Fibroblast of mammary gland (primary cell): ENCODE data around the gene CEP128.
A peak's percentile ranks its signal among the peaks of the same experiment; 100 is the strongest.

Experiments used
- DNase-seq: peaks from one replicate; pipeline ENCODE4 v3.0.0-alpha.2; 2010; ENCODE audit warnings: low read depth
- H3K4me3 ChIP-seq: 2 replicates; pipeline ENCODE4 v1.5.1; 2011; ENCODE audit warnings: low read depth, mild to moderate bottlenecking, low read length, moderate library complexity; ENCODE audit not compliant: control insufficient read depth
- CTCF ChIP-seq: conservative IDR thresholded peaks from 2 replicates; pipeline ENCODE4 v1.5.1; 2011; ENCODE audit warnings: low read depth, low read length, inconsistent platforms; ENCODE audit not compliant: control insufficient read depth, insufficient read depth

Gene CEP128

GRCh38 chr14:80692903-80693302 is 248.6 kb downstream of the CEP128 start:
- no peak overlapping the region for H3K4me3 ChIP-seq
- no peak for TF ChIP-seq CTCF
- DNase-seq = no peak

GRCh38 chr14:80681651-80682050 is 259.9 kb downstream of the CEP128 start:
- DNase-seq = peak; percentile 11
- no peak for TF ChIP-seq CTCF
- H3K4me3 ChIP-seq = no peak overlapping the region

DNA sequence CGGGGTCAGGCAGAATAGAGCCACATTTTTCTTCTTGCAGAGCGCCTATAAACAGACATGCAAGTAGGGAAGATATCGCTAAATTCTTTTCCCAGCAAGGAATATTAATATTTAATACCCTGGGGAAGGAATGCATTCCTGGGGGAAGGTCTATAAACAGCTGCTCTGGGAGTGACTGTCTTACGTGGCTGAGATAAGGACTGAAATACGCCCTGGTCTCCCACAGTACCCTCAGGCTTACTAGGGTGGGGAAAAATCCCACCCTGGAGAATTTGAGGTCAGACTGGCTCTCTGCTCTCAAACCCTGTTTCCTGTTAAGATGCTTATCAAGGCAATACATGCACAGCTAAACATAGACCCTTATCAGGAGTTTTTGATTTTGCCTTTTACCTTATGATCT is 262.3 kb downstream of the CEP128 start:
- DNase-seq = no peak
- no peak for TF ChIP-seq CTCF
- H3K4me3 ChIP-seq = no peak overlapping the region

DNA sequence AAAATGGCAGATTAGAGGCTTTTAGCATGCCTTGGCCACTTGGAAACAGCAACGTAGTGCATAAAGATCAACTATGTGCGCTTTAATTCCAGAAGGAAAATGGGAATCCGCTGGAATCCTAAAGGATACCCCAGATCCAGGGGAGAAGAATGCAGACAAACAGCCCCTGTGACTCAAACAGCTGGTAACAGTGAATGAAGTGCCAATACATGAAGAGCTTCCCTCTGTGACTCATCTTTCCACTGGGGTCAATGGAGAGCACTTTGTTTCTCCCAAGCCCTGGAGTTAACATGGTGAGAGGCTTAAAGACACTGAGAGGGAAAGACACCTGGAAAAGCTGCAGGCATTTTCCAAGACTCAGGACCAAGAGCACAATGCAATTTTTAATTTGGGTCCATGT is 263.1 kb downstream of the CEP128 start:
- no peak for TF ChIP-seq CTCF

GRCh38 chr14:80669426-80669825 is 272.1 kb downstream of the CEP128 start:
- no peak overlapping the region for H3K4me3 ChIP-seq
- peak; percentile 11 for DNase-seq
- TF ChIP-seq CTCF = no peak

More for the DNA sequence above, 263.1 kb downstream of the CEP128 start:
- no peak overlapping the region for H3K4me3 ChIP-seq
- peak; percentile 42 for DNase-seq

- no peak for DNase-seq
Observed at GRCh38 chr14:80664576-80664975, 277.0 kb downstream of the CEP128 start.

More at GRCh38 chr14:80664576-80664975, 277.0 kb downstream of the CEP128 start:
- no peak overlapping the region for H3K4me3 ChIP-seq
- TF ChIP-seq CTCF = no peak
